GM12801 (cell line): ENCODE data around the gene CXCL14.

Experiments
- CTCF ChIP-seq: IDR thresholded peaks from one replicate; pipeline ENCODE4 v1.5.1; 2011; ENCODE audit warnings: control low read depth; ENCODE audit not compliant: insufficient read length; ENCODE audit errors: extremely low read depth

CXCL14 gene

DNA sequence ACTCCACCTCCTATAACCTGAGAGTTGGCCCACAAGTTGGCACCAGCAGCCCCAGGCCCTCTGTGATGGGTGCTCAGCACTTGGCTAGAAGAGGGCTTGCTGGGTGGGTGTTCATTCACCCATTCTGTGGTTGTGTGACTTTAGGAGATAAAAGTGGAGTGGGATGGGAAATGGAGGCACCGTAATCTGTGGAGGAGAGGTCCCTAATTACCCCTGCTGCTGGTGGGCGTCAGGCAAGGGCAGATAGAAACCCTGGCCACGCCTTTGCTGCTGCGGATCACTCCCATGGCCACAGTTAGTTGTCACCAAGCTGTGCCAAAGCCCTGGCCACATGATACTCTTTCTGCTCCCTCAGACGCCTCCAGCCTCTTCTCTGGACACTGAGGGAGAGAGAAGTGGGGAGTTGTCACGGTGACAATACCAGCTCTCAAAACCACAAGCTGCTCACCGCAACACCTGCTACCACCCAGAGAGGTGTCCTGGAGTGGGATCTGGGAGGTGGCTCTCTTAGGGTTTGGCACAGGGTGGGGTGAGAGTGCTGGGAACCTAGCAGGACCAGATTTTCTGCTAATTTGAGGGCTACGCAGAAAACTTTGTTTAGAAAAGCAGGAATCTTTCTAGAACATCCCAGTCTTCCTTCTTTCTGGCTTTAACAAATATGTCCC lies 31.1 kb downstream of the CXCL14 start:
- no peak for TF ChIP-seq CTCF

DNA sequence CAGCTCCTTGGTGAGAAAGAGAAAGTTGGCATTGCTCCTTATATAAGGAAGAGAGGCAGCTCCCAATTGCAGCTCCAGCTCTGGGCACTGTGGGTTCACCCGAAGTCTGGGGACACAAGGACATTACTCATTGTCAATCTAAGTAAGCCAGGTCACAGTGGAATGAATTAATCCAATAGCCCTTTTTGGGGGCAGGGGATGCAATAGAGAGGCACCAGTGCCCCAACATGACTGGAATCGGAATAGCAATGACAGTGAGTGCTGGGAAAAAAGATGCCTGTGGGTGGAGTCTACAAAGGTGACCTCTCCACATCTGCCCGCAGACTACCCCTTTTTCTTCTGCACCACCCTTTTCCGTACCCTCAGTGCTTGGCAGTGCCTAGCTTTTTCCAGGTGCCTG lies 31.9 kb downstream of the CXCL14 start:
- no peak for TF ChIP-seq CTCF

- no peak for TF ChIP-seq CTCF
Measured at GRCh38 chr5:135546101-135546500, 32.7 kb downstream of the CXCL14 start.

- TF ChIP-seq CTCF: no peak
Measured at GRCh38 chr5:135545099-135545498, 33.7 kb downstream of the CXCL14 start.

DNA sequence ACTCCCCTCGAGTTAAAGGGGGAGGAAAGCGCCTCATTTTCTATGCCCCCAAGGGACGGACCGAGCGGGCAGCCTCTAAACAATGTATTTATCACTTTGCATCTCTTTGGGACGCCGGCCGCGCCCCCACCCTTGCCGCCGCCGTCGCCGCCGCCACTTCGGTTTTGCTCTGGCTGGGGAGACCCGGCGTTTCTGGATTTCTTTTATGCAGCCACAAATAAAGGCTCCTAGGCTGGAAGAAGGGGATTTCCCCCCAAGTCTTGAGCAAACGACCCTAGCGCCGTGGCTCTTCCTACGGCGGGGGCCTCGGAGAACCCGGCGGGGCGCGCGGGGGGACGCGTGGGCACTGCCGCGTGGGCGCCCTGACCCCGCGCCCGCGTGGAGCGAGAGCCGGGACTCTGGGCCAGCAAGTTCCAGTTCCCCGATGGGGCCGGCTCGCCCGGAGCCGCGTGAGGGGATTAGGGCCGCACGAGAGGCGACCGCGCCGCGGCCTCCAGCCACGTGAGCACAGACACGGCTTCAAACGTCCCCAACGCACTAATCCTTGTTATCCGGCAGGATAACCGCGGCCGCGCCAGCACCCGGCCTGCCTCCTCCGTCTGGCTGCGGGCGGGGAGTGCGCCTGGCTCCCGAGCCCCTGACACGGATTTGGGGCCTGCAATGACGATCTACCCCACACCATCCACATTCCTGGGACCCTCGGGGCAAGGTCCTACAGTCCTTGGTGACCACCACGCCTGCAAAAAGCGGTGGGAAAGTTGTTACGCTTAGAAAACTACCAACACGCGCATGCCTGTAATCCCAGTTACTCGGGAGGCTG lies 35.1 kb downstream of the CXCL14 start:
- no peak for TF ChIP-seq CTCF

DNA sequence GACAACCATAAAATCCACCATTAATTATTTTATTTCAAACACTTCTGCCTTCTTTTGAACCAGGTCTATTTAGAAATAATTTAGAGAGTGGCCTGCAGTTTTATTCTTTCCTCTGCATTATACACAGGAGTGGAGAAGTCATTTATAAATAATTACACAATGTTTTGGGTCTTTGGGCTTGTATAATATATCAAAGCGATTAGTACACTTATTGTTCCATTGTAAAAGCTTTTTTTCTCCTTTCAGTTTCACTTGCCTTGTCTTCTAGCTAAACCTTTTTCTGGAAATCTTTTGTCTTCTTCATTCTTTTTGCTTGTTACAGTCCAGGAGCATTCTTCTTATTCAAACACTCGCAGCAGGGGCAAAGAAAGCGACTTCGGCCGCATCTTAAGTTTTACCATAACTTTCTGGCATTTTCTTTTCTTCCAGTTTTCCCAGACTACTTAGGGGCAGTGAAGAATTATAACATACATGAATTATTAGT lies 35.7 kb downstream of the CXCL14 start:
- no peak for TF ChIP-seq CTCF

DNA sequence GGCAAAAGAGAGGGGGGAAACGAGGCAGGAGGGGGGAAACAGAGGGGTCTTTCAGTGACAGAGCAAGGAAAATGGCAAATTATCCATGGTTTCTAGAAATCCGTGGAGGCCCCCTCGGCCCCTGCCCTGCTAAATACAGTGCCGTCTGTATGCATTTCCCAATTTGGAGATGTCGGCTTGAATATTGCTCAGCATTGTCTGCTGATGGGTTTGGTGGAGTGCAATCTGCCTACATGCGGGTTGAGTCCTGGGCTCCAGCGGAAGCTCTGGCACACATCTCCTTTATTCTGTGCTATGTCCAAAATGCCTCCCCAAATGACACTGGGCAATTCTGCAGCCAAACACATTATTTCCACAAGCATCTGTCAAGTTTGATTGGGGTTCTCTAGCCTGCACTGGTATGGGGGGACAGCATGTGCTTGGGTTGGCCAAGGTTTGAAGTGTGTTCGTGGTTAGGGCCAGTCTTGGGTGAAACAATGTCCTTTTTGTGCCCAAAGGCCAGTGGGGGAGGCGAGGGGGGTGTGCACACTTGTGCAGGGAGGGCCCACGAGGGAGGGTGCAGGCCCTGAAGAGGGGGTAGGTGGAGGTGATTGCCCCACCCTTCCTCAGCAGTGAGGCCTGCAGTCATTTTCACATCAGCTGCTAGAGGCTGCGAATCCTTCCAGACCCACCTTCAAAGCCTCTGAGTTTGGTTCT lies 36.8 kb downstream of the CXCL14 start:
- no peak for TF ChIP-seq CTCF
